CD14-positive monocyte (primary cell): ENCODE data around the gene DENND1A. TPM values are rescaled to one million over a fixed set of nuclear protein-coding genes. Genes with fewer than 3 reads are reported as not detected.

ENCODE experiments used
- DNase-seq, 3 donors: peaks; one replicate each; pipeline ENCODE4 v3.0.0-alpha.2; 2011 to 2022
- H2AFZ ChIP-seq: 2 replicates; pipeline ENCODE4 v1.6.0; 2012; ENCODE audit warnings: mild to moderate bottlenecking, low read depth, low read length, inconsistent platforms; ENCODE audit not compliant: insufficient read depth, poor library complexity, severe bottlenecking
- H3K27ac ChIP-seq, 2 donors: 1 replicate in 1 of 2; 2 replicates in 1 of 2; pipeline ENCODE4 v1.5.1; 2012 to 2013; ENCODE audit warnings: low read length in 2 of 2, control low read depth in 1 of 2, inconsistent platforms in 1 of 2, low read depth in 1 of 2, mild to moderate bottlenecking in 1 of 2
- H3K27me3 ChIP-seq, 2 donors: one replicate each; pipeline versions ENCODE4 v1.6.0 to v1.6.1; 2011 to 2013; ENCODE audit warnings: low read length in 2 of 2; ENCODE audit not compliant: control insufficient read depth in 2 of 2, insufficient read depth in 2 of 2
- H3K36me3 ChIP-seq, 2 donors: replicated peaks in 1 of 2; 1 replicate in 1 of 2; 2 replicates in 1 of 2; pipeline versions ENCODE4 v1.5.1 to v1.6.1; 2012 to 2013; ENCODE audit warnings: low read length in 2 of 2, control low read depth in 1 of 2, inconsistent platforms in 1 of 2, mild to moderate bottlenecking in 1 of 2; ENCODE audit not compliant: insufficient read depth in 2 of 2, control insufficient read depth in 1 of 2
- H3K4me1 ChIP-seq, 2 donors: 1 replicate in 1 of 2; 2 replicates in 1 of 2; pipeline versions ENCODE4 v1.5.1 to v1.6.1; 2012 to 2013; ENCODE audit warnings: low read length in 2 of 2, control low read depth in 1 of 2, inconsistent platforms in 1 of 2, mild to moderate bottlenecking in 1 of 2, moderate library complexity in 1 of 2; ENCODE audit not compliant: insufficient read depth in 2 of 2, control insufficient read depth in 1 of 2
- H3K4me2 ChIP-seq: replicated peaks from 2 replicates; pipeline ENCODE3; 2012; ENCODE audit warnings: low read length, moderate library complexity, mild to moderate bottlenecking; ENCODE audit not compliant: poor library complexity, severe bottlenecking; ENCODE audit errors: extremely low read depth
- H3K4me3 ChIP-seq, 3 experiments: fragments of 200-600 bp in 1 of 3; sonication (generic) in 1 of 3; replicated peaks in 1 of 3; 1 replicate in 2 of 3; 2 replicates in 1 of 3; pipeline ENCODE4 v1.5.1; 2011 to 2013; ENCODE audit warnings: low read length in 3 of 3, mild to moderate bottlenecking in 3 of 3, control low read depth in 2 of 3, low read depth in 2 of 3, inconsistent platforms in 1 of 3, moderate library complexity in 1 of 3
- H3K79me2 ChIP-seq: 2 replicates; pipeline ENCODE4 v1.6.0; 2012; ENCODE audit warnings: mild to moderate bottlenecking, control low read depth, inconsistent platforms, low read length, moderate library complexity; ENCODE audit not compliant: insufficient read depth
- H3K9ac ChIP-seq: 2 replicates; pipeline ENCODE4 v1.6.0; 2017; ENCODE audit warnings: low read length, mild to moderate bottlenecking; ENCODE audit not compliant: insufficient read depth, poor library complexity, severe bottlenecking
- H3K9me3 ChIP-seq, 2 donors: replicated peaks in 1 of 2; 1 replicate in 1 of 2; 2 replicates in 1 of 2; pipeline versions ENCODE4 v1.5.1 to v1.6.1; 2012 to 2013; ENCODE audit warnings: low read length in 2 of 2, control low read depth in 1 of 2; ENCODE audit not compliant: control insufficient read depth in 1 of 2, insufficient read depth in 1 of 2
- H4K20me1 ChIP-seq: 2 replicates; pipeline ENCODE4 v1.6.0; 2012; ENCODE audit warnings: mild to moderate bottlenecking, low read length, control low read depth, moderate library complexity; ENCODE audit not compliant: insufficient read depth
- H3K27ac Mint-ChIP-seq, 7 donors: one replicate each; pipeline ENCODE4 v1.8.0; 2020; ENCODE audit warnings: mild to moderate bottlenecking in 7 of 7, mixed read lengths in 7 of 7, moderate library complexity in 6 of 7, inconsistent platforms in 2 of 7
- H3K27me3 Mint-ChIP-seq, 3 donors: one replicate each; pipeline ENCODE4 v1.8.0; 2021 to 2022; ENCODE audit warnings: low read depth in 3 of 3, mild to moderate bottlenecking in 3 of 3, mixed read lengths in 3 of 3, moderate library complexity in 3 of 3, inconsistent platforms in 1 of 3
- H3K36me3 Mint-ChIP-seq, 2 donors: one replicate each; pipeline ENCODE4 v1.8.0; 2020; ENCODE audit warnings: mixed read lengths in 2 of 2, inconsistent platforms in 1 of 2, mild to moderate bottlenecking in 1 of 2
- H3K4me1 Mint-ChIP-seq: one replicate; pipeline ENCODE4 v1.8.0; 2020; ENCODE audit warnings: mild to moderate bottlenecking, mixed read lengths
- H3K4me3 Mint-ChIP-seq, 2 donors: one replicate each; pipeline ENCODE4 v1.8.0; 2020; ENCODE audit warnings: mild to moderate bottlenecking in 2 of 2, mixed read lengths in 2 of 2, moderate library complexity in 1 of 2
- H3K9me3 Mint-ChIP-seq, 7 donors: one replicate each; pipeline ENCODE4 v1.8.0; 2020 to 2022; ENCODE audit warnings: mixed read lengths in 7 of 7, mild to moderate bottlenecking in 6 of 7, moderate library complexity in 6 of 7, inconsistent platforms in 2 of 7
- CTCF ChIP-seq: fragments of 200-600 bp; IDR thresholded peaks from one replicate; pipeline ENCODE4 v1.8.0; 2022; ENCODE audit warnings: antibody characterized with exemption, mild to moderate bottlenecking
- WGBS: methylation state at CpG from one replicate; pipeline ENCODE4 v1.1.5; 2013; ENCODE audit warnings: missing lambda C conversion rate; ENCODE audit not compliant: insufficient coverage; 5-methylcytosine and 5-hydroxymethylcytosine counted together
- intact Hi-C, 2 donors: fragments of 100-400 bp; cut with micrococcal nuclease; formaldehyde crosslinking; loops; one replicate each; pipeline versions ENCODE4 v1.15.0 to v1.15.1; 2023
- polyA plus RNA-seq, 3 donors: library from polyadenylated mRNA; depleted of rRNA in 1 of 3; unstranded in 2 of 3; stranded (reverse) in 1 of 3; fragments of 300-500 nt in 2 of 3; fragments of >200 nt in 1 of 3; fragmentation: Illumina TruSeq in 2 of 3; gene quantifications; 1 replicate in 2 of 3; 2 replicates in 1 of 3; pipeline ENCODE4 v1.2.3, GENCODE V29; 2012 to 2021

DENND1A gene
- polyA plus RNA-seq, 3 donors: 24.8 to 73.0 (median 29.4) TPM

- Histone ChIP-seq H3K4me2 (no peak overlapping the region), H4K20me1 (peaks cover 99% of the 10 kb centered on the region), H3K79me2 (peaks cover 65% of the 10 kb centered on the region), H3K36me3 (peaks cover 0 to 7% of the 10 kb centered on the region in 2 donors), H3K9me3 (no peaks in the 10 kb centered on the region), H3K27ac (no peak overlapping the region), H3K9ac (no peak overlapping the region), H3K4me1 (peaks cover 2 to 15% of the 10 kb centered on the region in 2 donors), H3K27me3 (no peaks in the 10 kb centered on the region), H2AFZ (no peak overlapping the region), H3K4me3 (no peak overlapping the region)
- Mint-ChIP-seq H3K4me3 (no peak overlapping the region), H3K9me3 (no peaks in the 10 kb centered on the region), H3K27me3 (peaks cover 0 to 3% (median 2%) of the 10 kb centered on the region in 3 donors), H3K27ac (no peak overlapping the region), H3K36me3 (peaks cover 8 to 13% of the 10 kb centered on the region in 2 donors), H3K4me1 (peaks cover 37% of the 10 kb centered on the region)
- no CpG with 5 or more reads among the region's 4 CpGs for WGBS
- intact Hi-C loops: no loop called here
- TF ChIP-seq CTCF: no peak
- DNase-seq: no peak
These were observed 137.4 kb downstream of the DENND1A start for GRCh38 chr9:123792501-123792900.

GRCh38 chr9:123789554-123790292, 140.2 kb downstream of the DENND1A start:
- H4K20me1 ChIP-seq: peaks cover 99% of the 10 kb centered on the region
- peaks cover 64% of the 10 kb centered on the region for H3K79me2 ChIP-seq
- H3K27ac ChIP-seq: no peak overlapping the region
- no peak overlapping the region for H3K4me2 ChIP-seq
- H2AFZ ChIP-seq: no peak overlapping the region
- H3K36me3 ChIP-seq: peaks cover 0 to 12% of the 10 kb centered on the region in 2 donors
- no peak overlapping the region for H3K4me3 ChIP-seq
- no peak overlapping the region for H3K4me3 Mint-ChIP-seq
- no peak overlapping the region for H3K9ac ChIP-seq
- TF ChIP-seq CTCF: no peak
- H3K36me3 Mint-ChIP-seq: peaks cover 8 to 22% of the 10 kb centered on the region in 2 donors
- H3K4me1 Mint-ChIP-seq: peaks cover 29% of the 10 kb centered on the region
- H3K27me3 Mint-ChIP-seq: peaks cover 0 to 3% (median 2%) of the 10 kb centered on the region in 3 donors
- no peaks in the 10 kb centered on the region for H3K27me3 ChIP-seq
- H3K9me3 Mint-ChIP-seq: no peaks in the 10 kb centered on the region
- WGBS: 95% methylated on average over 2 of the region's 5 CpGs
- H3K4me1 ChIP-seq: peaks cover 3 to 23% of the 10 kb centered on the region in 2 donors
- no peak for DNase-seq
- no peaks in the 10 kb centered on the region for H3K9me3 ChIP-seq
- intact Hi-C loops: no loop called here
- no peak overlapping the region for H3K27ac Mint-ChIP-seq
